A172 (cell line): ENCODE data around the gene CHRNB1. TPM values are rescaled to one million over a fixed set of nuclear protein-coding genes. Genes with fewer than 3 reads are reported as not detected.

Source experiments
- DNase-seq: peaks from one replicate; pipeline ENCODE4 v3.0.0-alpha.2; 2015; ENCODE audit warnings: low spot score
- total RNA-seq: library from RNA; depleted of rRNA; stranded (reverse); fragments of >200 nt; shearing (Covaris generic); gene quantifications from 2 replicates; pipeline ENCODE4 v1.2.3, GENCODE V29; 2014

The CHRNB1 gene
- total RNA-seq, 1 experiment from 2014 or later, result 14.1 TPM

DNA sequence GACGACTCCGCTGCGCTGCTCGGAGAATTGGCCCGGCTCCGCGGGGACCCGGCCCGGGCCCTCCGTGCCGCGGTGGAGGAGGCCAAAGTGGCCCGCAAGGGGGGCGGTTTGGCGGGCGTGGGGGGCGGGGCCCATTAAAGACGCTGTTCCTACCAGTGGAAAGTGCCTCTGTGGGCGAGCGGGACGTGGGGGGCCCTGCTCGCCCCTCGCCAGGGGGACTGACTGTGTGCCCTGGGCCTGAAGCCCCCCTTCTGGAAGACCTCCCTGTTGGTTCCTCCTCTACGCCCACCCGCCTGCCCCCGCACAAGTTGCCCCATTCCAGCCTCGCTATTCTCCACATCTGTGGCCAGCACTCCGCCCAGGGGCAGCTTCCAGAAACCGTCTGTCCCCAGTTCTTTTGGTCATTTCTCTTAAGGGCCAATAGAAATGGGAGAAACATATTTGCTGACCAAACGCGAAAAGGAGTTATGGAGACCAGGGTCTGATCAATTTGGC is 7.4 kb upstream of the CHRNB1 start:
- no peak for DNase-seq

DNA sequence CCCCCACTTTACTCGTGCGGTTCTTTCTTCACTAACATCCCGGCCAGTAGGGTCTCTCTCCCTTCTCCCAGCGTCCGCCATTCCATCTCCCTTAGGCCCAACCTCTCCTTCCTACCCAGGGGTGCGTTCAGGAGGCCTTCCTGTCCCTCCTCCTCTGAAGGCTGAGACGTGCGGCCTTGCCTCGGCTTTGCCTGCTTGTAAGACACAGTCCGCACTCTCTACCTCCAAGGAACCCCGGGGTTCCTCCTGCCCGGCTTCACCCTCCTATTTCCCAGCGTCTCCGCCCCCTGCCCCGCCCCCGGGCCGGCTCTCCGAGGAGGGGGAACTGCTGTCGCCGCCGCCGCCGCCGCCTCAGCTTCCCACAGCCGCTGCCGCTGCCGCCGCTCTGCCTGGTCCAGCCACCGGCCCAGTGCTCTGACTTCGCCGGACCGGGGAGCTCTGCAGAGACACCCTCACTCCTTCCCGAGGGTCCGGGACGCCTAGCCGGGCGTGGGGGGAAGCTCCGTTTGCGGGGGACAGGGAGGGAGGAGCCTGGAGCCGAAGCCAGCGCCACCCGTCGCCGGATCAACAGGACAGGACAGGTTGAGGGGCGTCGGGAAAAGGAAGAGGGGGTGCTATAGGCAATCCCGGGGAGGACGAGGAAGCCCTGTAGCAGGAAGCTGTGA is 6.8 kb upstream of the CHRNB1 start:
- DNase-seq, result no peak

DNA sequence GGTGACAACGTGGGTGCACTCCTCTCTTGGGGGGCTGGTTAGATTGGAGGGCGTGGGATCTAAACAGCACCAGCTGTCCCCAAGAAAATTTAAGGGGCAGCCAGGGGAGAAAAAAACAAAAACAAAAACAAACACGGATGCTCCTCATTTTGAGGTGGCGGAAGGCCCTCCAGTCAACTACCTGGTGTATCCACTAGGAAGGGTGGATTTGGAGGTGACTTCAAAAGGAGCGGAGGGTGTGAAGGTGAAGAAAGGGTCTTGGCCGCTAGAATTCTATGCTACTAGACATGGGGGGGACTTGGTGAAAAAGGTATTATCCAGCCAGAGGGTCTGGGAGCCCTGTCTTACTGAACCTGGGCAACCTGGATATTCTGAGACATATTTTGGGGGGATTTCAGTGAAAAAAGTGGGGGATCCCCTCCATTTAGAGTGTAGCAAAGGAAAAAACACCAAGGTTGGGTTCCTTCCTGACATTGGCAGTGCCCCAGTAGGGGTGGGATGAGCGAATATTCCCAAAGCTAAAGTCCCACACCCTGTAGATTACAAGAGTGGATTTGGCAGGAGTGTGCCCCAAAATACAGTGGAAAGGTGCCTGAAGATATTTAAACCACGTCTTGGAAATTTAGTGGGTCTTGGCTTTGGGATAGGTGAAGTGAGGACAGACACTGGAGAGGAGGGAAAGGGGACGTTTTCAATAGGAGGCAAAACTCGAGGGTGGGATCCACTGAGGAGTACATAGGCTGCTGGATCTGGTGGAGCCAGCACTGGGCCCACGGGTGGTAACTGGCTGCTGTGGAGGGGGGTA is 6.0 kb upstream of the CHRNB1 start:
- no peak for DNase-seq

DNA sequence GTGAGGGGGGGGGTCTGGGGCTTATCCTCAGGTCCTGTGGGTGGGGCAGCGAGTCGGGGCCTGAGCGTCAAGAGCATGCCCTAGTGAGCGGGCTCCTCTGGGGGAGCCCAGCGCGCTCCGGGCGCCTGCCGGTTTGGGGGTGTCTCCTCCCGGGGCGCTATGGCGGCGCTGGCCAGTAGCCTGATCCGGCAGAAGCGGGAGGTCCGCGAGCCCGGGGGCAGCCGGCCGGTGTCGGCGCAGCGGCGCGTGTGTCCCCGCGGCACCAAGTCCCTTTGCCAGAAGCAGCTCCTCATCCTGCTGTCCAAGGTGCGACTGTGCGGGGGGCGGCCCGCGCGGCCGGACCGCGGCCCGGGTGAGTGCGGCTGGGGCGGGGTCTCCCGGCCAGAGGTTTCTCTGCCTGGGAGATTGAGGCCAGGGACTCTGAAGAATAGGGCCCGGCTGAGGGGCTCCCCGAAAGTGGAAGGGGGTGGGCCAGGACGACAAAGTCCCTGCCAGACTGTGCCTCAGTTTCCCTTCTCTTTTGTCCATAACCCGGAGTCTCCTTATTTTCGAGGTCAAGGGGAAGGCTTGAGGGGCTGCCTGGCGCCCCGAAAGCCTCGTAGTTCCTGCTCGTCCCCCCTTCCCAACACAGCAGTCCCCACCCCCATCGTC is 5.3 kb upstream of the CHRNB1 start, which contains the start of gene FGF11:
FGF11 (plus strand) TSS at position 51 of the 651 bp plus-strand sequence; CDS start at position 160, 109 bp downstream.
- no peak for DNase-seq

DNA sequence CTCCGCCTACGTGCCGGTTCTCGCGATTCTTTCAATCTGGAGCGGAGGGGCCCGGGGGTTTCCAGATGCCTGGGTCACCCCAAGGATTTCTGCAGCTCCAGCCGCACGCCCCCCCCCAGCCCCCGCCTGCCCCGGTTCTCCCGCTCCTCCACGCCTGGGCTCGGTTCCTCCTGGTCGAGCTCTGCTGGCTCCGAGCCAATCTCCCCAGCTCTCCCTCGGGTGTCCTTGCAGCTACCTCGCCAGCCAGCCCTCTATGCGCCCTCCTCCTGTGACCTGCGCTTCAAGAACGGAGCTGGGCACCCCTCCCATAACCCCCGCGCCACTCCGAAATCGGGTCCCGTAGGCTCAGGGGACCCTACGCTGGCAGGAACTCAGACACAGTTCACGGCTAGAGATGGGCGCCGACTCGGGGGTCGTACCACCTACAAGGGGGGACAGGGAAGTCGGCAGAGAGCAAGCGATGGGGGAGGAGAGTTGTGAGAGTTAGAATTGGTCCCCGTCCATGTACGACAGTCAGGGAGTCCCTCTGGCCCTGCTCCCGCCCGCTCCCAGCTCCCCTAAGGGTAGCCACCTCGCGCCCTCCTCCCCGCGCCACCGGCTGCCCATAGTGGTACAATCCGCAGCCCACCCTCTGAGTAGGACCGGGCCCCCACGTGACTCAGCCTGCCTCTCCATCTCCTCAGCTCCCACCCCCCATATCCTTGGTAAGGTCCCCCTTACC is 4.6 kb upstream of the CHRNB1 start:
- no peak for DNase-seq

DNA sequence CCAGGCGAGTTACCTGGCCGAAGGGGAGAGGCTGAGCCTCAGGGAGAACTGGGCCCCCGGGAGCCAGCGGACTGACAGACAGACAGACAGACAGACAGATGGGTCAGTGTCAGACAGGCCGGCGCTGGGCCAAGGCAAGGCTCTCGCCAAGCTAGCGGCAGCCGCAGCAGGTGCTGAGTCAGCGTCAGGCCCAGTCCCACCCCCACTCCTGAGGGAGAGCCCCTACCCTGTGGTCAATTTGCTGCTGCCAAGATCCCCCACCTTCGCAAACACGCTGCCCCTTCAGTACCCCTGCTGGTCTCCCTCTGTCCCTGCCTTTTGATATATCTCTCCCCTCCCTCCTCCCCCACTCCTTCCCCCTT is 4.0 kb upstream of the CHRNB1 start:
- DNase-seq, result no peak

DNA sequence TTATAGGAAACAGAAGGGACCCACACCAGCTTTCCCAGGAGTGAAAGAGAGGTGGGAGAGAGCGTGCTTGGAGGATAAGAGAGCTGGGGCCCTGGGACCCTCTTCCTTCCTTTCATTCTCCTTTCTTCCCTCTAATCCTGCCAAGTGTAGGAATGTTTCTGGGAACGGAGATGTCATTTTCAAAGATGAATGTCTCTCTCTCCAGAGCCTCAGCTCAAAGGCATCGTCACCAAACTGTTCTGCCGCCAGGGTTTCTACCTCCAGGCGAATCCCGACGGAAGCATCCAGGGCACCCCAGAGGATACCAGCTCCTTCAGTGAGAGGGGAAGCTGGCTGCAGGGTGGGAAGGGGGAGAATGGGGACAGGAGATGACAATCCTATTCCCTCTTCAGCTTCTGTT is 3.6 kb upstream of the CHRNB1 start:
- no peak for DNase-seq

DNA sequence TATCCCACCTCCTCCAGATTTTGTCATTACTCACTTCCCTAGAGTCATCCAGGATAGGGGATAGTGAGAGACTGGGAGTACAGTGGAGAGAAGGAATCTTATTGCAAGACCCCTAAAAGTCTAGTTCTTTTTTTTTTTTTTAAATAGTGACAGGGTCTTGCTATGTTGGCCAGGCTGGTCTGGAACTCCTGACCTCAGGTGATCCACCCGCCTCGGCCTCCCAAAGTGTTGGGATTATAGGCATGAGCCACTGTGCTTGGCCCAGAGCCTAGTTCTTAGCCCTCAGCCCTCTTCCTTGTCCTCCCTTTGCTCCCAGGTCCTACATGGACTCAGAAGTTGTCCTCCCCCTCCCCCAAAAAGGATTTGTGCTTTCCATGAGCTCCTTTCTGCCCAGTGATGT is 2.7 kb upstream of the CHRNB1 start:
- no peak for DNase-seq

DNA sequence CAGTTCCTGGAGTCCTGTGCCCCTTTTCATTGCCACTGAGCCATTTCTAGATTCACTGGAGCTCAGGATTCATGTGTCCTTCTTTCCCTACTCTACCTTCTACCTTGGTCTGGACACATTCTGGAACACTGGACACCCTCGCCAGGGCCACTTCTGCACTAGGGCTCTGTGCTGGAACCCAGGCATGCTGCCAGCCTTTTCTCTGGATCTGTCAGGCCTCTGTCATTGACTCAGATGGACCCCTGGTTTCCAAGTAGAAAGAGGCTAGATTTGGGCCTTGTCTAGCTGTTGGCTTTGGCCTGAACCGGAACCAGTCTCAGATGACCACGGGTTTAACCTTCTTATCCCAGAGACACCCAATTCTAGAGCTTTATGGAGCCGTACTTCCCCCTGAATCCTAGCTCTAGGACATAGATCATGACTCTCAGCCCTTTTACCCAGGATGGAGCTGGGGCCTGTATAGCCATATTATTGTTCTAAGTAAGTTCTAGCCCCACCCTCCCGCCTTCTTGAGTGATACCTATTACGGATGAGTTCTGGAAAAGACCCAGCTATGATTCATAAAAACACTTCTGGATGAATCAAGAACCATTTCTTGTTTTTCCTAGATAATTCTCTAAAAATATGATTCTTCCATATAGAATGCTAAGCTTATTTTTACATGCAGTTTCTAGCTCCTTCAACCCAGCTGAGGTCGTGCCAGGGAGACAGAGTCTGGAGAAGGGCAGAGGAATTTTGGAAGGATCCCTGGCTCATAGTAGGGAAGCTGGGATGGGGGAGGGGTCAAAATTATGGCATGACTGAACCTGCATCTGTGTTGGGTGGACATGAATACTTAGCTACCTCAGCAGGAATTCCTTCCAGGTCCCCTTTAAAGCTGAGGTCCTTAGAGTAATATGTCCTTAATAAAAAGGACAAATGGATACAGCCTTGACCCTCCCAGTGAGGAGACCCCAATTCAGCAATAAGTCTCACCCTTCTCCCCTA is 1.1 kb upstream of the CHRNB1 start:
- peak; percentile 46 for DNase-seq

DNA sequence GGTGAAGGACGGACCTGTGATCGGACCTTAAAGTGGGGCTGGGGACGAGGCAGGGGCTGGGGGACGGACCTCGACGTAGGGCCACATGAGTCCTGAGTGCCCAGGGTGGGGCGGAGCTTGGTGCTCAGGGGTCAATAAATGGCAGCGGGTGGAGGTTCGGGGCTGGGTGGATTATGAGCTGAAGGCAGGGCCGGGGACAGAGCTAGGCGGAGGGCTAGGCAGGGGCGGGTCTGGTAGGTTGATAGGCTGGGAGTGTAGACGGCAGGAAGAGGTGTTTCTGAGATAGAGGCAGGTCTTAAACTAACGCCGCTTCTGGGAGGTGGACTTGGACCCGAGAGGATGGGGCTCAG is 733 bp downstream of the CHRNB1 start:
- DNase-seq, result no peak

DNA sequence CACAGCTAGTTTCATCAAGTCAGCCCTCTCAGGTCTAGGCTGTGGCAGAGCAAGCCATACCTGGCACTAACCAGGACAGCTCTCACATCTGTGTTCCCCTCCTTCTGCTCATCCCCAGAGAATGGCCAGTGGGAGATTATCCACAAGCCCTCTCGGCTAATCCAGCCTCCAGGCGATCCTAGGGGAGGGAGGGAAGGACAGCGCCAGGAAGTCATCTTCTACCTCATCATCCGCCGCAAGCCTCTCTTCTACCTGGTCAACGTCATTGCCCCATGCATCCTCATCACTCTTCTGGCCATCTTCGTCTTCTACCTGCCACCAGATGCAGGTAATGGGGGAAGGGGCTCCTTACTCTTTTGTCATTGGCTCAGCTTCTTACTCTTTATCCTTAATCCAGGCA is 3.6 kb downstream of the CHRNB1 start:
- no peak for DNase-seq

DNA sequence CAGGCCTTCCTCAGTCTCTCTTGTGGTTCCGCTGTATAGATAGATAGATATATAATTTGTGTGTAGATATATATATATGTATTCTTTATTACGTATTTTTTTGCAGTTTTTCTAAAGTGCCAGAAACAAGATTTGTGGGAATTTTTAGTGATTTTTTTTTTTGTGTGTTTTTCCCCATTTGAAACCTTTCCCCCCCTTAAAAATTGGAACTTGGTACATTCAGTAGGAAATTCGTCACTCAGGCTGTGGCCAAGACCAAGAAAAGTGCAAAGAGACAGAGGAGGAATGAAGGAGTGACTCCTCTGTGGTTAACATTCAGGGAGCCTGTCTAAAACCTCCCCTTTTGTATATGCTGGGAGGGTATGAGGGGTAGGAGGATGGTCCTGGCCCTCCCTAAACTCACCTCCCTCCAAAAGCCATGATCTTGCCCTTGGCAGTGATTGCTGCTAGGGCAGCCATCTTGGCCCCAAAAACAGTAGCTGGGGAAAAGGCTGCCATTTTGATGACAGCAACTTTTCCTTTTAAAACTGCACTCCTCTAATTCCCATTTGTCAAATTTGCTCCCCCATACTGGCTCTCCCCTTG is 15.2 kb downstream of the CHRNB1 start:
- DNase-seq, result no peak

DNA sequence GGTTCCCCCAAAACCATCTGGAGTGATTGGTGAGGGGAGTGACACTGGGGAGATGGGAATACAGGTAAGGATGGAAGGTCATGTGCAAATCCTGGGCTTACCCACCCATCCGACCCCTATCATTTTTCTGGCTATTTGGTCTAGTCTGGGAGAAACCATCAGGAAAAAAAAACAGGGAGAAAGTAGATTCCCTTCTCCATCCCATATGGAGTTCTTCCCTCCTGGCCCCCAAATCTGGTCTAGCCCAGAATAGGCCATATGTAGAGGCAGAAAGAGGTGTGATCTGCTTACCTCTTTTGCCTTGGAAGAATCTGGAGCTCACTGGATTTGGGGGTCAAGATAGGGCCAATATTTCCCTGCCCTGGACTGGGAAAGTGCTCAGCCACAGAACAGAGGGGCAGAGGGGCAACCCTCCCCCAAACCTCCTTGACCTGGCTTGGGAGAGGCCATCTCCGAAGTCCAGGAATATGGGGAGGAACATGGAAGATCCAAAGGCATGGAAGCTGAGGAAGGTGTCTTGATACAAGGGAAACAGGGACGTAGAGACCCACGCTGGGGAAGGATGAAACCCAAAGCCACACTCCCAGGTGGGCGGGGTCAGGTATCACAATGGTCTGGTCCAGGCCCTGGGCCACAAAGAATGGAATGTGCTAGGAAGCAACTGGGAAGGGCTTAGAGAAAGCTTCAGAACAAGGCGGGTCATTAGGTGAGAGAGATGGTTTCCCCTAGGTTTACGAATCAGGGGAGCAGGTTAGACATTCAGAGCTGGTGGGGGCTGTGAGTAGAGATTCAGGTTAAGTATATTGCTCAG is 16.2 kb downstream of the CHRNB1 start:
- DNase-seq, result no peak

DNA sequence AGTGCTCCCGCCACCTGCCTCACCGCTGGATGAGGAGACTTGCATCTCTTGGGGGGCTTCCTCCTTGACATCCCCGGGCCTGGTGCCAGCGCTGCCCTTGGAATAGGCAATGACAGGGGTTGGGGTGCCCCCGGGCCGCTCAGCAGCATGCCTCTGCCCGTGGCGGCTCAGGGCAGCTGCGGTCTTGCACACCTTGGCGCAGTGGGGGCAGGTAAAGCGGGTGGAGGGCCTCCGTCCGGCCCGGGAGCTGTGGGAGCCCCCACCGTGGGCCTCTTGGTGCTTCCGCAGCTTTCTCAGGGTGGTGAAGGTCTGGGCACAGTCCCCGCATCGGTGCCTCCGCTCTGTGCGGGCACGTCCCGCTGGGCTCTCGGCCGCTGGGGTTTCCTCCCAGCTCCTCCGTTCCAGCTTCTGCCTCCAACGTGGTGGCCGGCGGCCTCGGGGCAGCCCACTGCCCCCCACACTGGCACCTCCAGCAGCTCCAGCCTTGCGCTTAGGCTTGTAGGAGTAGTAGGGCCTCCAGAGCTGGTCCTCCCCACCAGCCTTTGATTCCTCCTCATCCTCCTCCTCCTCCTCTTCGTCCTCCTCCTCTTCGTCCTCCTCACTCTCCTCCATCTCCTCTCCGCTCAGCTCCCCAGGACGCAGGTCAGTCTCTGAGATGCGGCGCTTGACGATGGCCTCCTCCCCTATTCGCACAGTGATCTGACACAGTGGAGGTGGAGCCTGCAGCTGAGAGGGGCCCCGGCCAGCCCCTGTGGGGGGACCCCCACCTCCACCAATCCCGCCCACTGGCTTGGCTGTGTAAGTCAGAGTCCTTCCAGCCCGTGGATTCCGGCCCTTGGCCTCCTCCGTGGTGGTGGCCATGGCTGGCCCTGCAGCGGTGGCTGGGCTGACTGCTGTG is 17.9 kb downstream of the CHRNB1 start:
- no peak for DNase-seq

DNA sequence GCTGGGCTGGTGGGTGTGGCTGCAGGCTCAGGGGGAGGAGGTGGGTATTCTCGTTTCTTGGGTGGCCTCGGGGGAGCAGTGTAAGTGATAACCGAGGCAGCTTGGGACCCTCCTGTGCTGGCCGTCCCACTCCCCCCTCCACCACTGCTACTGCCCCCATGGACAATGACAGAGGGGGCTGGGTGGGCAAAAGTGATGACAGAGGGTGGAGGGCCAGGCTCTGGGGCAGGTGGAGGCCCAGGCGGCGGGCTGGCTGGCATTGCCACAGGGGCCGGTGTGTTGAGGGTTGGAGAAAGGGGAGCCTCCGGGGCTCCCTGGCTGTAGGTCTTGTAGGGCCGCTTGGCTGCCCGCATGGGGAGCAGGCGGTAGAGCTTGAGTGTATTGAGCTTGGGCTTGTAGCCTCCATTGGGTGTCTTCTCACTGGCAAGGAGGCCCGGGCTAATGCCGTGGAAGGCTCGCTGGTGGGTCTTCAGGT is 18.5 kb downstream of the CHRNB1 start:
- no peak for DNase-seq

DNA sequence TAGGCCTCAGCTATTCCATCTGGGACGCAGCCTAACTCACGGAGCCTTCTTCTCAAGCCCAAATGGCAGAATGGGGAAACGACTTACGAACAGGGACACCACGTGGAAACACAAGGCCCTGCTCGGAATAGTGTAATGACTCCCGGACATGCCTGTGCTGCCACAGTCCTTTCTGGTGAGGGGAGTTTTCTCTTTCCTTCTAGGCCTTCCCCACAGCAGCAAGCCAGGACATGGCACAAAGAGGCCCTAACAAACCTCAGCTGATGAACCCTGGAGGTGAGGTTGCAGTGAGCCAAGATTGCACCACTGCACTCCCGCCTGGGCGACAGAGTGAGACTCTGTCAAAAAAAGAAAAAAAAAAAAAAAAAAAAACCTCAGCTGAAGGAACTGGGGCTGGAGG is 19.2 kb downstream of the CHRNB1 start:
- DNase-seq, result no peak

DNA sequence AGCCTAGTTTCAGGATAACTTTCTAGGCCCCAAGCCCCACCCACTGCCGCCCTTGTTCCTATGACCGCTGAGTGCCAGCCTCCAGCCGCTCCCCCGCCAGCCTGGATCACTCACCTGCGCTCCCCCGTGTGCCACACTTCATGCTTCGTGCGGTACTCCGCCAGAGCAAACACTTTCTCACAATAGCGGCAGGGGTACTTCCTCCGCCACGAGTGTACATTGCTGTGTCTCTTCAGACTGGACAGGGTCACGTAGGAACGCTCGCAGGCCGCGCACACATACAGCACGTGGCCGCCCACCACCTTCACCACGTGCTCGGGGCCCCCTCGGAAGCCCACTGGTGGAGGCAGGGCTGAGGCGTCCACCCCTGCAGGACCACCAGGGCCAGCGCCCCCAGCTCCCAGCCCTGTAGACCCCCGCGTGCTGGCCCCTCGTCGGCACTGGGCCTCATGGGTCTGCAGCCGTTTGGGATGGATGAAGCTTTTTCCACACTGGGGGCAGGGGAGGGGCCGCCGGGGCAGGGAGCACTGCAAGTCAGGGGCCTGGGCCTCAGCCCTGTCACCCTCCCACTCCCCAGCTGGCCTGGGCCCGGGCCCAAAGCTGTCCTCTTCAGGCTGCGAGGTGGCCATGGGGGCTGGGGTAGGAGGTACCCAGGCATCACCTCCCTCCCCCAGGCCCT is 20.9 kb downstream of the CHRNB1 start:
- no peak for DNase-seq

DNA sequence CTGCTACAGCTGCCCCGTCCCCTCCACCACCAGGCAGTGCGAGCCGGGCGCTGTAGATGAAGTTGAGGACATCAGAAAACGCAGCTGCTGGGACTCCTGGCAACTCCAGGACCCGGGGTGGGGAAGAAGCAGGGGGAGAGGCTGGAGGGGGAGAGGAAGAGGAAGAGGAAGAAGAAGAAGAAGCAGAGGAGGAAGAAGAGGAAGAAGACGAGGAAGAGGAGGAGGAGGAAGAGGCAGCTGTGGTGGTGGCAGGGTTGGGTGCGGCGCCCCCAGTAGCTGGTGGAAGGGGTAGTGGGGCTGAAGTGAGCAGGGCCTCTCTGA is 21.4 kb downstream of the CHRNB1 start:
- DNase-seq, result no peak
